ENCODE measurements around the gene ULBP3.

- TF ChIP-seq CTCF (IDR thresholded peaks at IDR 0.05; ENCODE audit: poor library complexity, severe bottlenecking) (no peak), TAF1 (IDR thresholded peaks at IDR 0.05; ENCODE audit: low read depth) (no peak), RAD21 (conservative IDR thresholded peaks at IDR 0.05) (no peak), EP300 (conservative IDR thresholded peaks at IDR 0.05; ENCODE audit: poor library complexity, severe bottlenecking) (no peak), REST (IDR thresholded peaks at IDR 0.05; ENCODE audit: borderline replicate concordance) (no peak), EZH2 (IDR thresholded peaks at IDR 0.05; ENCODE audit: borderline replicate concordance, insufficient read depth, low read length, poor library complexity, severe bottlenecking) (no peak), POLR2AphosphoS5 (IDR thresholded peaks at IDR 0.05) (no peak)
These were observed 785 bp upstream of the ULBP3 start for GRCh38 chr6:150069706-150070105.
